ENCODE measurements around the gene ANKS1A. TPM values are rescaled to one million over a fixed set of nuclear protein-coding genes. Genes with fewer than 3 reads are reported as not detected.

The ANKS1A gene
- total RNA-seq, 2 experiments from 2014 or later: 7.4 to 9.1 TPM

DNA sequence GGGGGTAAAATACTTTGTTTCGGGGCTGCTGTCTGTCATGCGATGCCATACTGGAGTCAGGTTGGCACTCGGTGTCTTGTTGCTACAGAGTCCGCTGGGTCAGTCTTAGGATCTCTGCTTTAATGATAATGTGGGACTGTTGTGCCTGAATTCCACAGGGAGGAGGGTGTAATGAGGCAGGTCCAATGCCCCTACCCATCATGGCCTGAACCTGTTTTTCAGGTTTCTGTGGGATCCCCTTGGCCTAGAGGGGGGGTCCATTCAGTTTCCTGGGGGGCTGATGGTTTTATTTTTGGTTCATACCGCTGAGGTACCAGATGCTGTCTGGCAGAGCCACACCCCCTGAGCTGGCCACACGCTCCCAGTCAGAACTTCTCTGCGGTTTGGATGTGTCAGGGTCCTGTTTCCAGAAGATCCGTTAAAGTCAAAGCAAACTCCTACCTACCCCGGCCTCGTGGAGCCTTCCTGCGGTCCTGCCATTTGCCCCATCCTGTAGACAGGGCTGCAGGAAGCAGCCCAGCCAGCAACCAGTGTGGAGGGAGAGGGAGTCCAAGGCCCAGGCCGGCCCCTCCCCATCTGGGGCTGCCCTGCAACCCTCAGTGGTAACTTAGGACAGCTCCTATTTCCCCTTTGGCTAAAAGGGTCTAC, 182.4 kb downstream of the ANKS1A start:
- ChIA-PET POLR2A (no interaction called here), CTCF (no interaction called here)
- DNase-seq (no peak), ATAC-seq (no peak)
- H3K9me3 Mint-ChIP-seq (ENCODE audit: low read depth): no peaks in the 10 kb centered on the region
- no peak overlapping the region for H3K4me3 Mint-ChIP-seq
- no peaks in the 10 kb centered on the region for H3K4me1 Mint-ChIP-seq
- no peak overlapping the region for H3K27ac Mint-ChIP-seq
- no peaks in the 10 kb centered on the region for H3K27me3 Mint-ChIP-seq
- H3K36me3 Mint-ChIP-seq (ENCODE audit: low read depth): no peaks in the 10 kb centered on the region
- intact Hi-C loops (cut with DNase I, micrococcal nuclease): no loop called here

GRCh38 chr6:35072051-35072697, 183.1 kb downstream of the ANKS1A start:
- no peaks in the 10 kb centered on the region for H3K9me3 Mint-ChIP-seq (ENCODE audit: low read depth)
- H3K4me3 Mint-ChIP-seq: no peak overlapping the region
- no peak for ATAC-seq
- CTCF ChIA-PET: no interaction called here
- H3K27me3 Mint-ChIP-seq: no peaks in the 10 kb centered on the region
- H3K27ac Mint-ChIP-seq: no peak overlapping the region
- DNase-seq: no peak
- intact Hi-C loops (cut with DNase I, micrococcal nuclease): no loop called here
- POLR2A ChIA-PET: no interaction called here
- H3K4me1 Mint-ChIP-seq: no peaks in the 10 kb centered on the region
- H3K36me3 Mint-ChIP-seq (ENCODE audit: low read depth): no peaks in the 10 kb centered on the region

- ChIA-PET CTCF (no interaction called here), POLR2A (no interaction called here)
- intact Hi-C loops (cut with DNase I, micrococcal nuclease): no loop called here
- Mint-ChIP-seq H3K4me3 (no peak overlapping the region), H3K9me3 (ENCODE audit: low read depth) (no peaks in the 10 kb centered on the region), H3K27me3 (no peaks in the 10 kb centered on the region), H3K4me1 (no peaks in the 10 kb centered on the region), H3K27ac (no peak overlapping the region), H3K36me3 (ENCODE audit: low read depth) (no peaks in the 10 kb centered on the region)
- ATAC-seq (no peak), DNase-seq (no peak)
These were observed 183.6 kb downstream of the ANKS1A start for GRCh38 chr6:35072698-35073055.

DNA sequence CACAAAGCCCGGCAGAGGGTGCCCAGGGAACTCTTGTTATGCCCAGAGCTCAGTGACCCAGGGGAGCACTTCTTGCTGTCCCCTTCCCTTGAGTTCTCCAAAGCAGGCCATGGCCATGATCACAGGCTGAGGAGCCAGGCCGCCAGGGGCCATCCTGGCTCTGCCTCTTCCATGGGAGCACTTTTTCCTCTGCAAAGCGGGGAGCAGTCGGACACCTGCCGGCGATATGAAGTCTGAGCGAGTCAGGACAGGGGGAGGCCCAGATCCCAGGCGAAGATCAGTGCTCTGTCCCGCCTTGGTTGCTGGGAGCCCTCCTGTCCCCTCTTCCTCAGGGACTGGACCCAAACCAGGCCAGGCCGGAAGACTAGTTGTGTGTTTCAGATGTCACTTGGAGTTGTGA, 184.2 kb downstream of the ANKS1A start:
- ChIA-PET CTCF (no interaction called here), POLR2A (no interaction called here)
- no peak for ATAC-seq
- Mint-ChIP-seq H3K4me1 (no peaks in the 10 kb centered on the region), H3K27me3 (no peaks in the 10 kb centered on the region), H3K4me3 (no peak overlapping the region), H3K36me3 (ENCODE audit: low read depth) (no peaks in the 10 kb centered on the region), H3K27ac (no peak overlapping the region), H3K9me3 (ENCODE audit: low read depth) (no peaks in the 10 kb centered on the region)
- DNase-seq: no peak
- intact Hi-C loops (cut with DNase I, micrococcal nuclease): no loop called here

DNA sequence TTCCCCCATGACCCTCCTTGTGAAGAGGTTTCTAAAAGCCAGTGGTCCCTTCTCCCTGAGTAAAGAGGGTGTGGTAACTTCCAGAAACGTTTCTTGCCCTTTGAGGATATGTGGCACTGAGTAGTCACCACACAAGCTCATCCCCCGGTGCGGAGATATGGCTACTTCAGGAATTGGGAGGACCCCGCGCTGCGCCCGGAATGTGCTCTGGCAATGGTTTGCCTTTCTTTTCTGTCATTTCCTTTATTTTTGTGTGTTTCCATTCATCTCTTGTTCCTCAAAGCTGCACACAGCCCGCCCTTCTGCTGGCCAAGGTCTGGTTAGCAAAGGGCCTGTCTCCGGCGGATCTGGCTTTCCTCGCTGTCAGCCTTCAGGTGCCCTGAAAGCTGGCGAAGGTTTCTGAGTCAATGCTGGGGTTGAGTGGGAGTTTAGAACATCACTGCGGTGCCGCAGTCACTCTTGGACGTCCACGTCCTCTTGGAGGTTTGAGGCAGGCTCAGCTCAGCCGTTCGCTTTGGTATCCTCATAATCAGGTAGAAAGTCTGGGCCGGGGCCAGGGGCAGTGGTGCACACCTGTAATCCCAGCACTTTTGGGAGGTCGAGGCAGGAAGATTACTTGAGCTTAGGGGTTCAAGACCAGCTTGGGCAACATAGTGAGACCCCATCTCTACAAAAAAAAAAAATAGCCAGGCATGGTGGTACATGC, 184.9 kb downstream of the ANKS1A start:
- Mint-ChIP-seq H3K36me3 (ENCODE audit: low read depth) (no peaks in the 10 kb centered on the region), H3K27me3 (no peaks in the 10 kb centered on the region), H3K4me1 (no peaks in the 10 kb centered on the region), H3K9me3 (ENCODE audit: low read depth) (no peaks in the 10 kb centered on the region), H3K27ac (no peak overlapping the region), H3K4me3 (no peak overlapping the region)
- no peak for ATAC-seq
- DNase-seq: no peak
- CTCF ChIA-PET: no interaction called here
- POLR2A ChIA-PET: no interaction called here
- intact Hi-C loops (cut with DNase I, micrococcal nuclease): no loop called here

DNA sequence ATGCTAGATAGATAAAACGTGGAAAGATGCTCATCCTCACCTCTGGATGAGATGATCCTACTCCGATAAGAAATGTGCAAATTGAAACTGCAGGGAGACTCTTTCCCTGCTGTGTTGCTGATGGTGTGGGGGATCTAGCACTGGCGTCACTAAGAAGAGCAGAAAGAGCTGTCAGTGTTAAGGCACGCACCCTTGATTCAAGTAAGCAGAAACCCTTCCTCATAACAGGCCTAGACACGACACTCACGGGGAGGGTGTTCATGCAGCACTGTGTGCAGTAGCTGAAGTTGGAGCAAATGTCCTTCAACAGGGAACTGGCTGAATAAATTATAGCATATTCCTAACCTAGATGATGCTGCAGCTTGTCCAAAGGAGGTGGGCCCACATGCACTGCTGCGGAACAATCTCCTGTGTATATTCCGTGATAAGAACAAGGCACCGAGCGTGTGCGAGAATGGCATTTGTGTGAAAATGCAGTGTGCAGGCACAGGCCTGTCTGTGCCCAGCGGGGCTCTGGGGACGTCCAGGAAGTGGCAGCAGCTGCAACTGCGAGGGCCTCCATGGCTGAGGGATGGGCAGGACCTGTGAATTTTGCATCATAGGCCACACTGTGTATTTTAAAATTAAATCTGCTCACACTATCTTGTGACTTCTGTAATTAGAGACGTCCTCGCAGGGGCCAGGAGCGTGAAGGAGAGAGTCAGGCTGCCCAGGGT, 188.1 kb downstream of the ANKS1A start:
- H3K27me3 Mint-ChIP-seq: no peaks in the 10 kb centered on the region
- no peak overlapping the region for H3K4me3 Mint-ChIP-seq
- no peak overlapping the region for H3K27ac Mint-ChIP-seq
- H3K36me3 Mint-ChIP-seq (ENCODE audit: low read depth): peaks cover 4% of the 10 kb centered on the region
- intact Hi-C loops (cut with DNase I, micrococcal nuclease): no loop called here
- ChIA-PET POLR2A (no interaction called here), CTCF (interaction anchor here (1.4 kb wide), 1 partner anchor 90 kb away, joined by 4 read pairs; no protein-coding TSS in a partner anchor)
- no peaks in the 10 kb centered on the region for H3K4me1 Mint-ChIP-seq
- ATAC-seq (no peak), DNase-seq (no peak)
- no peaks in the 10 kb centered on the region for H3K9me3 Mint-ChIP-seq (ENCODE audit: low read depth)

- ChIA-PET POLR2A (no interaction called here), CTCF (no interaction called here)
- Mint-ChIP-seq H3K27me3 (no peaks in the 10 kb centered on the region), H3K36me3 (ENCODE audit: low read depth) (peaks cover 4% of the 10 kb centered on the region), H3K4me1 (no peaks in the 10 kb centered on the region), H3K4me3 (no peak overlapping the region), H3K27ac (no peak overlapping the region), H3K9me3 (ENCODE audit: low read depth) (no peaks in the 10 kb centered on the region)
- ATAC-seq: no peak
- intact Hi-C loops (cut with DNase I, micrococcal nuclease): no loop called here
- no peak for DNase-seq
These were observed 188.7 kb downstream of the ANKS1A start for GRCh38 chr6:35077713-35078105.

DNA sequence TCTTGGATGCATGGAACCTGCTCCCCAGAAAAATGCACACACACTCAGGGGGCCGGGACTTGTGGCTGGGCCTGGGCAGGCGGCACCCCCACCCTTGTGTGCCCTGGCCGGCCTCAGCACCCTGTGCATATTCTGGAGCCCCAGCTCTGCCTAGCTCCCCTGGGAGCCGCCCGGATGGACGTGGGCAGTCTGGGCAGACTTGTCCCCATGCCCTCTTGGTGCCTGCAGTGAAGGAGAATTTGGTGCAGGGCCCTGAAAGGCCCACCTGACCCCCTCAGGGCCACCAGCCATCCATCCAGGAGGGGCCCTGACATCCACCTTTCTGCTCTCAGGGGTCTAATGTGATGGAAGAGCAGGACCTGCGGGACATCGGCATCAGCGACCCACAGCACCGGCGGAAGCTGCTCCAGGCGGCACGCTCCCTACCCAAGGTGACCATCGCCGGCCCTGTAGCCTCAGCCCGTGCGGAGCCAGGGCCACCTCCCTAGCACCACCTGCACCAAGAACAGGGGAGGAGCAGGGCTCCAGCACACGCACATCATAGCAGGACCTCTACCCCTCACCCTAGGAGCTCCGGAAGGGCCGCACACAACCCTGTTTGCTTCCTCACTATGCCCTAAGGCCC, 189.3 kb downstream of the ANKS1A start:
- CTCF ChIA-PET: no interaction called here
- Mint-ChIP-seq H3K27me3 (no peaks in the 10 kb centered on the region), H3K36me3 (ENCODE audit: low read depth) (peaks cover 4% of the 10 kb centered on the region), H3K27ac (no peak overlapping the region), H3K4me3 (no peak overlapping the region), H3K4me1 (no peaks in the 10 kb centered on the region), H3K9me3 (ENCODE audit: low read depth) (no peaks in the 10 kb centered on the region)
- no peak for ATAC-seq
- no peak for DNase-seq
- intact Hi-C loops (cut with DNase I, micrococcal nuclease): no loop called here
- POLR2A ChIA-PET: no interaction called here

- CTCF ChIA-PET: interaction anchor here (0.7 kb wide), 1 partner anchor 13 kb away, joined by 4 read pairs; no protein-coding TSS in a partner anchor
- DNase-seq (no peak), ATAC-seq (no peak)
- Mint-ChIP-seq H3K4me3 (no peak overlapping the region), H3K36me3 (ENCODE audit: low read depth) (peaks cover 4% of the 10 kb centered on the region), H3K9me3 (ENCODE audit: low read depth) (no peaks in the 10 kb centered on the region), H3K4me1 (no peaks in the 10 kb centered on the region), H3K27me3 (no peaks in the 10 kb centered on the region), H3K27ac (no peak overlapping the region)
- intact Hi-C loops (cut with DNase I, micrococcal nuclease): no loop called here
- POLR2A ChIA-PET: no interaction called here
These were observed 189.8 kb downstream of the ANKS1A start for GRCh38 chr6:35078896-35079295.

- Mint-ChIP-seq H3K36me3 (ENCODE audit: low read depth) (peaks cover 4% of the 10 kb centered on the region), H3K27ac (no peak overlapping the region), H3K4me1 (no peaks in the 10 kb centered on the region), H3K27me3 (no peaks in the 10 kb centered on the region), H3K4me3 (no peak overlapping the region), H3K9me3 (ENCODE audit: low read depth) (no peaks in the 10 kb centered on the region)
- POLR2A ChIA-PET: no interaction called here
- CTCF ChIA-PET: interaction anchor here (0.6 to 0.7 kb wide), 2 partner anchors 14 to 377 kb away, joined by 3 to 4 read pairs; no protein-coding TSS in a partner anchor
- intact Hi-C loops (cut with DNase I, micrococcal nuclease): no loop called here
- ATAC-seq (no peak), DNase-seq (no peak)
These were observed 190.4 kb downstream of the ANKS1A start for GRCh38 chr6:35079311-35080000.

GRCh38 chr6:35080016-35080680, 191.1 kb downstream of the ANKS1A start:
- no peaks in the 10 kb centered on the region for H3K4me1 Mint-ChIP-seq
- no peak overlapping the region for H3K4me3 Mint-ChIP-seq
- peaks cover 6% of the 10 kb centered on the region for H3K36me3 Mint-ChIP-seq (ENCODE audit: low read depth)
- no peak for ATAC-seq
- no peaks in the 10 kb centered on the region for H3K9me3 Mint-ChIP-seq (ENCODE audit: low read depth)
- DNase-seq: no peak
- POLR2A ChIA-PET: no interaction called here
- intact Hi-C loops (cut with DNase I, micrococcal nuclease): no loop called here
- H3K27ac Mint-ChIP-seq: no peak overlapping the region
- no peaks in the 10 kb centered on the region for H3K27me3 Mint-ChIP-seq
- CTCF ChIA-PET: interaction anchor here (0.6 kb wide), 1 partner anchor 376 kb away, joined by 3 read pairs; no protein-coding TSS in a partner anchor

Data from activated CD4-positive, alpha-beta T cell treated with anti-CD3 and anti-CD28 coated beads for 36 hours (primary cell).